ENCODE results near the gene WWOX. TPM values are rescaled to one million over a fixed set of nuclear protein-coding genes. Genes with fewer than 3 reads are reported as not detected.

WWOX gene
- polyA plus RNA-seq, 2 of the 4 experiments (the other 2 are of a cell fraction): 16.0 to 17.2 TPM

DNA sequence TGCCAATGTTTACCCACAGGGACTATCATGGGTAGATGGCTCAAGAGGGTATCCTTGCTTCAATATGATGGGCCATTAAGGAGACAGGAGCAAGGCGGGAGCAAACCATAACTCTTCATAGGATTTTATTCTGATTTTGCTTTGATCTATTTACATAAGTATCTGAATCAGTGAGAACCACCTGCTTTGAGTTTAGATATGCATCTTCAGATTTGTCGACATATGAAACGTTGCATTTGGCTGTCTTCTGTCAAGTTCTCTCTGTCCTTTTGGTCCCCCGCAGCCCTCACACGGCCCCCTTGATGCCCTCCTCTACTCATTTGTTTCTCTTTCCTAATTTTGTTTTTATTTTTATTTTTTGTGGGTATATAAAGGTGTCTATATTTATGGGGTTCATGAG, 16.2 kb downstream of the WWOX start (continued):
- TF ChIP-seq, protein P1, sequence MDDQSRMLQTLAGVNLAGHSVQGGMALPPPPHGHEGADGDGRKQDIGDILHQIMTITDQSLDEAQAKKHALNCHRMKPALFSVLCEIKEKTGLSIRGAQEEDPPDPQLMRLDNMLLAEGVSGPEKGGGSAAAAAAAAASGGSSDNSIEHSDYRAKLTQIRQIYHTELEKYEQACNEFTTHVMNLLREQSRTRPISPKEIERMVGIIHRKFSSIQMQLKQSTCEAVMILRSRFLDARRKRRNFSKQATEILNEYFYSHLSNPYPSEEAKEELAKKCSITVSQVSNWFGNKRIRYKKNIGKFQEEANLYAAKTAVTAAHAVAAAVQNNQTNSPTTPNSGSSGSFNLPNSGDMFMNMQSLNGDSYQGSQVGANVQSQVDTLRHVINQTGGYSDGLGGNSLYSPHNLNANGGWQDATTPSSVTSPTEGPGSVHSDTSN (IDR thresholded peaks at IDR 0.05): no peak
- no peak for TF ChIP-seq POLR2AphosphoS2 (conservative IDR thresholded peaks at IDR 0.05; ENCODE audit: low read length)
- no peak for TF ChIP-seq KDM1A (IDR thresholded peaks at IDR 0.05; ENCODE audit: low read depth)
- TF ChIP-seq BHLHE40 (IDR thresholded peaks at IDR 0.05; ENCODE audit: low read depth, low read length): no peak

DNA sequence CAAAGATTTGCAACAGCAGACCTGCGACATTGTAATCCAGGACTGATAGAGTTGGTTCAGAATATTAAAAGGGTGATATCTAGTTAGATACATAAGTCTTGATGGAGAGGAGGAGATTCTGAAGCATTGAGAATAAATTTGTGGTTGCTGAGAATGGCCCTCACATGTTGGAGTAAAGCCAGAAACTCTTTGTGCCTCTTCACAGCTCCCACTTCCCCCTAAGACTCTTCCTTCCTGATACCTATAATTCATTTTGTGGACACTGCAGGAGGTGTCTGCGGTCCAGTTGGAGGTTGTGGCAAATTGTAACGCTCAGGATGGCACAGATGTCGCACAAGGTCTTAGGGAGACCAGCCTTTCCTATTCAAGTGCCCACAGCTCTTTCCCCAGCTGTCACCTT, 17.5 kb downstream of the WWOX start:
- H3K4me3 ChIP-seq: no peak overlapping the region
- ATAC-seq (no peak), FAIRE-seq (no peak), DNase-seq (ENCODE audit: low read depth in 1 of 2, low spot score in 1 of 2) (no peak)
- H3K4me2 ChIP-seq: no peak overlapping the region
- CTCF ChIA-PET: interaction anchor here (1.8 kb wide), 1 partner anchor 17 kb away, joined by 6 read pairs; the partner anchor contains the start of gene WWOX
- POLR2A ChIA-PET: no interaction called here
- 97% methylated on average over 4 of the region's 4 CpGs for WGBS (ENCODE audit: missing lambda C conversion rate)
- TF ChIP-seq POLR2A (IDR thresholded peaks at IDR 0.05; ENCODE audit: low read length) (no peak), MAFK (IDR thresholded peaks at IDR 0.05; ENCODE audit: partially characterized antibody) (no peak), GATA3 (IDR thresholded peaks at IDR 0.05; ENCODE audit: borderline replicate concordance) (no peak), ZSCAN20 (CRISPR knock-in tag; IDR thresholded peaks at IDR 0.05) (no peak), HOXB5 (CRISPR knock-in tag; IDR thresholded peaks at IDR 0.05) (no peak), RAD21 (conservative IDR thresholded peaks at IDR 0.05 in 1 of 2, IDR thresholded peaks at IDR 0.05 in 1 of 2) (no peak), POLR2AphosphoS2 (conservative IDR thresholded peaks at IDR 0.05; ENCODE audit: low read length) (no peak), ZC3H11A (IDR thresholded peaks at IDR 0.05) (no peak), SMC3 (IDR thresholded peaks at IDR 0.05) (no peak), FOSB (CRISPR knock-in tag; IDR thresholded peaks at IDR 0.05) (no peak), CBX2 (IDR thresholded peaks at IDR 0.05; ENCODE audit: borderline replicate concordance, low read depth) (no peak)
- TF ChIP-seq, protein P2, sequence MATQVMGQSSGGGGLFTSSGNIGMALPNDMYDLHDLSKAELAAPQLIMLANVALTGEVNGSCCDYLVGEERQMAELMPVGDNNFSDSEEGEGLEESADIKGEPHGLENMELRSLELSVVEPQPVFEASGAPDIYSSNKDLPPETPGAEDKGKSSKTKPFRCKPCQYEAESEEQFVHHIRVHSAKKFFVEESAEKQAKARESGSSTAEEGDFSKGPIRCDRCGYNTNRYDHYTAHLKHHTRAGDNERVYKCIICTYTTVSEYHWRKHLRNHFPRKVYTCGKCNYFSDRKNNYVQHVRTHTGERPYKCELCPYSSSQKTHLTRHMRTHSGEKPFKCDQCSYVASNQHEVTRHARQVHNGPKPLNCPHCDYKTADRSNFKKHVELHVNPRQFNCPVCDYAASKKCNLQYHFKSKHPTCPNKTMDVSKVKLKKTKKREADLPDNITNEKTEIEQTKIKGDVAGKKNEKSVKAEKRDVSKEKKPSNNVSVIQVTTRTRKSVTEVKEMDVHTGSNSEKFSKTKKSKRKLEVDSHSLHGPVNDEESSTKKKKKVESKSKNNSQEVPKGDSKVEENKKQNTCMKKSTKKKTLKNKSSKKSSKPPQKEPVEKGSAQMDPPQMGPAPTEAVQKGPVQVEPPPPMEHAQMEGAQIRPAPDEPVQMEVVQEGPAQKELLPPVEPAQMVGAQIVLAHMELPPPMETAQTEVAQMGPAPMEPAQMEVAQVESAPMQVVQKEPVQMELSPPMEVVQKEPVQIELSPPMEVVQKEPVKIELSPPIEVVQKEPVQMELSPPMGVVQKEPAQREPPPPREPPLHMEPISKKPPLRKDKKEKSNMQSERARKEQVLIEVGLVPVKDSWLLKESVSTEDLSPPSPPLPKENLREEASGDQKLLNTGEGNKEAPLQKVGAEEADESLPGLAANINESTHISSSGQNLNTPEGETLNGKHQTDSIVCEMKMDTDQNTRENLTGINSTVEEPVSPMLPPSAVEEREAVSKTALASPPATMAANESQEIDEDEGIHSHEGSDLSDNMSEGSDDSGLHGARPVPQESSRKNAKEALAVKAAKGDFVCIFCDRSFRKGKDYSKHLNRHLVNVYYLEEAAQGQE (IDR thresholded peaks at IDR 0.05): no peak
- TF ChIP-seq, protein P3, sequence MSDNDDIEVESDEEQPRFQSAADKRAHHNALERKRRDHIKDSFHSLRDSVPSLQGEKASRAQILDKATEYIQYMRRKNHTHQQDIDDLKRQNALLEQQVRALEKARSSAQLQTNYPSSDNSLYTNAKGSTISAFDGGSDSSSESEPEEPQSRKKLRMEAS (IDR thresholded peaks at IDR 0.05): no peak
- TF ChIP-seq, protein P4, sequence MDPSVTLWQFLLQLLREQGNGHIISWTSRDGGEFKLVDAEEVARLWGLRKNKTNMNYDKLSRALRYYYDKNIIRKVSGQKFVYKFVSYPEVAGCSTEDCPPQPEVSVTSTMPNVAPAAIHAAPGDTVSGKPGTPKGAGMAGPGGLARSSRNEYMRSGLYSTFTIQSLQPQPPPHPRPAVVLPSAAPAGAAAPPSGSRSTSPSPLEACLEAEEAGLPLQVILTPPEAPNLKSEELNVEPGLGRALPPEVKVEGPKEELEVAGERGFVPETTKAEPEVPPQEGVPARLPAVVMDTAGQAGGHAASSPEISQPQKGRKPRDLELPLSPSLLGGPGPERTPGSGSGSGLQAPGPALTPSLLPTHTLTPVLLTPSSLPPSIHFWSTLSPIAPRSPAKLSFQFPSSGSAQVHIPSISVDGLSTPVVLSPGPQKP (IDR thresholded peaks at IDR 0.05; ENCODE audit: low read depth, low read length): no peak
- H3K27ac ChIP-seq: no peak overlapping the region
- H3K4me1 ChIP-seq: no peaks in the 10 kb centered on the region
- H3K9me3 ChIP-seq: no peaks in the 10 kb centered on the region

DNA sequence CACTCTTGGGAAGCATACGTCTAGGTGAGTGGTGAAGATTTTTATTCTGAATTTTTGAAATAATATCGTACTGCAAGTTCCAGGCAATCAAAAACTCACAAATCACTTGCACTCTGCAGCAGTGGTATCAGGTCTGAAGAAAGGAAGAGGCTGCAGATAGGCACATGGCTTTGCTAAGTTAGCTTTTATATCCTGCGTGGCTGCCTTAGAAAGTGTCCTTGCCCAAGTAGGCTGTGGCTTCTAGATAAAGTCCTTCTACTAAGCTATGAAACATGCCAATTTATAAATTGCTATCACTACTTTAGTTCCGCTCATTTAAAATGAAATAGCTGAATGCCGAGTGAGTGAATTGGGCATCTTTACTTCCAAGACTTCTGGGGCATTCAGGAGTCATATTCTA, 17.9 kb downstream of the WWOX start:
- Histone ChIP-seq H3K9me3 (no peaks in the 10 kb centered on the region), H3K4me1 (no peaks in the 10 kb centered on the region), H3K27ac (no peak overlapping the region), H3K4me2 (no peak overlapping the region), H3K4me3 (no peak overlapping the region)
- DNase-seq (ENCODE audit: low read depth in 1 of 2, low spot score in 1 of 2): no peak
- no peak for FAIRE-seq
- ChIA-PET CTCF (interaction anchor here (0.6 to 1.8 kb wide), 2 partner anchors 17 to 1482 kb away, joined by 4 to 6 read pairs; partner anchors contain the start of gene WWOX), POLR2A (no interaction called here)
- no peak for ATAC-seq
- WGBS (ENCODE audit: missing lambda C conversion rate): 90% methylated on average over 5 of the region's 5 CpGs
- TF ChIP-seq TFCP2L1 (CRISPR knock-in tag; IDR thresholded peaks at IDR 0.05) (no peak), FOSL2 (IDR thresholded peaks at IDR 0.05) (no peak), FOSL2 (CRISPR knock-in tag; IDR thresholded peaks at IDR 0.05) (no peak), TP53 (CRISPR knock-in tag; IDR thresholded peaks at IDR 0.05) (no peak), HEYL (CRISPR knock-in tag; IDR thresholded peaks at IDR 0.05) (no peak), HDAC2 (IDR thresholded peaks at IDR 0.05) (no peak), RAD21 (conservative IDR thresholded peaks at IDR 0.05 in 1 of 2, IDR thresholded peaks at IDR 0.05 in 1 of 2) (no peak), EHMT2 (IDR thresholded peaks at IDR 0.05; ENCODE audit: low read depth) (no peak), POLR2A (IDR thresholded peaks at IDR 0.05; ENCODE audit: low read length) (no peak)
- TF ChIP-seq, protein P4 (IDR thresholded peaks at IDR 0.05; ENCODE audit: low read depth, low read length): no peak
- TF ChIP-seq, protein P5, sequence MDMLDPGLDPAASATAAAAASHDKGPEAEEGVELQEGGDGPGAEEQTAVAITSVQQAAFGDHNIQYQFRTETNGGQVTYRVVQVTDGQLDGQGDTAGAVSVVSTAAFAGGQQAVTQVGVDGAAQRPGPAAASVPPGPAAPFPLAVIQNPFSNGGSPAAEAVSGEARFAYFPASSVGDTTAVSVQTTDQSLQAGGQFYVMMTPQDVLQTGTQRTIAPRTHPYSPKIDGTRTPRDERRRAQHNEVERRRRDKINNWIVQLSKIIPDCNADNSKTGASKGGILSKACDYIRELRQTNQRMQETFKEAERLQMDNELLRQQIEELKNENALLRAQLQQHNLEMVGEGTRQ (IDR thresholded peaks at IDR 0.05): no peak
- TF ChIP-seq, protein P2 (IDR thresholded peaks at IDR 0.05): no peak
